Keratinocyte (primary cell): ENCODE data around the gene DLGAP1. TPM values are rescaled to one million over a fixed set of nuclear protein-coding genes. Genes with fewer than 3 reads are reported as not detected.

Experiments used
- DNase-seq: peaks from one replicate; pipeline ENCODE4 v3.0.0-alpha.2; 2011; ENCODE audit warnings: low read depth, missing footprints, low spot score
- FAIRE-seq: peaks from 2 replicates; lab custom pipeline; 2011; peaks lifted over from hg19 to GRCh38; lab: Jason Lieb, UNC
- H2AFZ ChIP-seq: 2 replicates; pipeline ENCODE4 v1.6.0; 2012; ENCODE audit warnings: low read length, control low read depth, inconsistent platforms; ENCODE audit not compliant: control insufficient read depth
- H3K27ac ChIP-seq: 2 replicates; pipeline ENCODE4 v1.5.1; 2011; ENCODE audit warnings: low read length; ENCODE audit not compliant: control insufficient read depth, insufficient read depth
- H3K27me3 ChIP-seq: 3 replicates; pipeline ENCODE4 v1.6.0; 2011; ENCODE audit warnings: low read length; ENCODE audit not compliant: control insufficient read depth, insufficient read depth; ENCODE audit errors: extremely low read depth
- H3K36me3 ChIP-seq, 2 experiments: 2 replicates in 1 of 2; 3 replicates in 1 of 2; pipeline ENCODE4 v1.5.1; 2011; ENCODE audit warnings: low read length in 2 of 2, mild to moderate bottlenecking in 1 of 2; ENCODE audit not compliant: control insufficient read depth in 2 of 2, insufficient read depth in 2 of 2; ENCODE audit errors: extremely low read depth in 1 of 2
- H3K4me1 ChIP-seq: 3 replicates; pipeline ENCODE4 v1.5.1; 2011; ENCODE audit warnings: low read length; ENCODE audit not compliant: control insufficient read depth, insufficient read depth; ENCODE audit errors: extremely low read depth
- H3K4me2 ChIP-seq: 3 replicates; pipeline ENCODE4 v1.6.0; 2011; ENCODE audit warnings: low read depth, low read length; ENCODE audit not compliant: control insufficient read depth, insufficient read depth; ENCODE audit errors: extremely low read depth
- H3K4me3 ChIP-seq, 3 experiments: fragments of 200-600 bp in 1 of 3; sonication (generic) in 1 of 3; 2 replicates in 2 of 3; 3 replicates in 1 of 3; pipeline ENCODE4 v1.5.1; 2011 to 2016; ENCODE audit warnings: low read length in 3 of 3, mild to moderate bottlenecking in 3 of 3, control low read depth in 2 of 3, inconsistent platforms in 1 of 3, low read depth in 1 of 3, mixed read lengths in 1 of 3, mixed run types in 1 of 3, moderate library complexity in 1 of 3; ENCODE audit not compliant: control insufficient read depth in 2 of 3, insufficient read depth in 2 of 3; ENCODE audit errors: extremely low read depth in 1 of 3
- H3K79me2 ChIP-seq: 2 replicates; pipeline ENCODE4 v1.6.0; 2012; ENCODE audit warnings: low read length; ENCODE audit not compliant: control insufficient read depth, insufficient read depth
- H3K9ac ChIP-seq: 3 replicates; pipeline ENCODE4 v1.6.0; 2011; ENCODE audit warnings: low read length; ENCODE audit not compliant: control insufficient read depth, insufficient read depth; ENCODE audit errors: extremely low read depth
- H3K9me1 ChIP-seq: 3 replicates; pipeline ENCODE4 v1.6.0; 2011; ENCODE audit warnings: low read length; ENCODE audit not compliant: control insufficient read depth, insufficient read depth; ENCODE audit errors: extremely low read depth
- H3K9me3 ChIP-seq: 2 replicates; pipeline ENCODE4 v1.5.1; 2012; ENCODE audit warnings: low read depth, low read length; ENCODE audit not compliant: control insufficient read depth
- H4K20me1 ChIP-seq: 3 replicates; pipeline ENCODE4 v1.6.0; 2011; ENCODE audit warnings: low read length; ENCODE audit not compliant: control insufficient read depth, insufficient read depth; ENCODE audit errors: extremely low read depth
- EZH2 ChIP-seq: IDR thresholded peaks from one replicate; pipeline ENCODE4 v1.6.1; 2012; ENCODE audit warnings: inconsistent platforms, mild to moderate bottlenecking, low read length, moderate library complexity
- dilution Hi-C: fragments of 300-500 bp; cut with MboI; formaldehyde crosslinking; loops from one replicate; pipeline ENCODE4 v1.7.0; 2020; ENCODE audit warnings: low sequenced_read_pairs; ENCODE audit not compliant: extremely low pct_ligation_motif_present
- polyA plus RNA-seq, 5 experiments: library from polyadenylated mRNA; depleted of rRNA in 3 of 5; stranded (reverse) in 3 of 5; stranded (forward) in 1 of 5; unstranded in 1 of 5; fragments of >200 nt; gene quantifications; 1 replicate in 1 of 5; 2 replicates in 3 of 5; 3 replicates in 1 of 5; pipeline versions ENCODE4 v1.2.1 to v1.2.3, GENCODE V29; 2011 to 2012; ENCODE audit warnings: missing spikeins in 2 of 5, low read depth in 1 of 5, low replicate concordance in 1 of 5
- TF ChIP-seq, protein P1 (sequence below), 3 experiments: IDR thresholded peaks in 1 of 3; conservative IDR thresholded peaks in 1 of 3; optimal IDR thresholded peaks in 1 of 3; 2 replicates in 2 of 3; 3 replicates in 1 of 3; pipeline versions ENCODE3 to v1.5.1; 2011; ENCODE audit warnings: low read length in 3 of 3, mild to moderate bottlenecking in 3 of 3, moderate library complexity in 2 of 3, control low read depth in 1 of 3, inconsistent platforms in 1 of 3; ENCODE audit not compliant: insufficient read depth in 2 of 3; ENCODE audit errors: extremely low read depth in 1 of 3

DLGAP1 gene
- polyA plus RNA-seq, 1 donor (not counting 4 experiments of a cell fraction or from before 2014, with no cell fraction given), result not detected

DNA sequence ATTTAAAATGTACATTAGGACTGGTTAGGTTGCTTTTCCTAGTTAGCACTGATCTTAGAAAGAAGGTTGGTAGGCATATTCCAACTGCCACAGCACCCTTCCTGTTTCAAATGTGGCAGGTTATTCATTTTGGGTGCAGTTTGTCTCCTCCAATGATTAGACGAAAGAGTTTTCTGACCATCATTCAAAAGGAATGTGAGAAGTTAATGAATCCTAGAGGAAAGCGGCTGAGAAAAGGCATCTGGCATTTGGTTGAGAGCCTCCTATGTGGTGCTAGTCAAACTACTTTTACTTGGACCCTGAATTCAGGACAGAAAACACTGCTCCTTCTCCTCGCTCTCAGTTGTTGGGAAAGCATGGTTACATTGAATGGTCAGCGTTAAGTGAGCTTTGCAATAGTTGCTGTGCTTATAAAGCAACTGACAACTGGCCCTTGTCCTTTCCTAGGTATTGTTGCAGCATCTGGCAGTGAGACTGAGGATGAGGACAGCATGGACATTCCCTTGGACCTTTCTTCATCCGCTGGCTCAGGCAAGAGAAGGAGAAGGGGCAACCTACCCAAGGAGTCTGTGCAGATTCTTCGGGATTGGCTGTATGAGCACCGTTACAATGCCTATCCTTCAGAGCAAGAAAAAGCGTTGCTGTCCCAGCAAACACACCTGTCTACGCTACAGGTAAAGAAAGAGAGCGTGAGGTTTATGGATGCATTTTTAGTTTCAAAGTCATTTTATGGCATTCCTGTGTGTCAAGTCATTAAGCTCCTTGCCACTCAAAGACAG is 999.0 kb downstream of the DLGAP1 start:
- H3K4me1 ChIP-seq, result peaks cover 50% of the 10 kb centered on the region
- dilution Hi-C loops, result no loop called here

DNA sequence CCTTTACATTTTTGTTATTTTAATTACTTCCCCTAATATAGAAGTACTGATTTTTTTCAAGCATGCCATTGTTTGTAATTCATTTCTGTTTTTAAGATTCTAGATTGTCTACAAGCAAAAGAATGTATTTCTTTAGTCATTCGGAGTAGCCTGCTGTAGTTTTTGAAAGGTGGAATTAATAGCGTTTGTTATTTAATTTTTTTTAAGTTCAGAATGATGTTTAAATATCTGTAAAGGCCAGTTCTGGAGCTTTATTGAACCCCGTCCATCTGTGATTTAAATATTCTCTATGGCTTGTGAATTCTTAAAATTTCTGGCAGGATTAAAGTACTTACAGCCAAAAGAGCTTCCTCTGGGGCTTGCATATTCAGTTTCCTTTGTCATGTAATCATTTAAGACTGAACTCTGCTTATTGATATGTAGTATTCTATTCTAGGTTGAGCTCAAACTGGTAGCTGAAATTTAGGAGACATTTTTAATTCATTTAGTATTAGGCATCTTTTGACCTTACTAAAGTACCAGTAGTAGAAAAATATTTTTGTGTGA is 999.9 kb downstream of the DLGAP1 start:
- peak overlapping the region; percentile 99 for H3K27ac ChIP-seq
- FAIRE-seq (no peak), DNase-seq (no peak)
- peak overlapping the region in 2 of 3 experiments; percentile 94 to 100 for H3K4me3 ChIP-seq
- H3K9ac ChIP-seq, result peak overlapping the region; percentile 100
- H3K4me2 ChIP-seq, result peak overlapping the region; percentile 83
- H3K9me1 ChIP-seq, result no peaks in the 10 kb centered on the region
- H3K9me3 ChIP-seq, result no peaks in the 10 kb centered on the region
- peaks cover 90% of the 10 kb centered on the region for H3K79me2 ChIP-seq
- dilution Hi-C loops, result no loop called here
- H4K20me1 ChIP-seq, result peaks cover 29% of the 10 kb centered on the region
- no peaks in the 10 kb centered on the region for H3K27me3 ChIP-seq
- H2AFZ ChIP-seq, result no peak overlapping the region
- H3K4me1 ChIP-seq, result peaks cover 50% of the 10 kb centered on the region
- TF ChIP-seq, protein P1, sequence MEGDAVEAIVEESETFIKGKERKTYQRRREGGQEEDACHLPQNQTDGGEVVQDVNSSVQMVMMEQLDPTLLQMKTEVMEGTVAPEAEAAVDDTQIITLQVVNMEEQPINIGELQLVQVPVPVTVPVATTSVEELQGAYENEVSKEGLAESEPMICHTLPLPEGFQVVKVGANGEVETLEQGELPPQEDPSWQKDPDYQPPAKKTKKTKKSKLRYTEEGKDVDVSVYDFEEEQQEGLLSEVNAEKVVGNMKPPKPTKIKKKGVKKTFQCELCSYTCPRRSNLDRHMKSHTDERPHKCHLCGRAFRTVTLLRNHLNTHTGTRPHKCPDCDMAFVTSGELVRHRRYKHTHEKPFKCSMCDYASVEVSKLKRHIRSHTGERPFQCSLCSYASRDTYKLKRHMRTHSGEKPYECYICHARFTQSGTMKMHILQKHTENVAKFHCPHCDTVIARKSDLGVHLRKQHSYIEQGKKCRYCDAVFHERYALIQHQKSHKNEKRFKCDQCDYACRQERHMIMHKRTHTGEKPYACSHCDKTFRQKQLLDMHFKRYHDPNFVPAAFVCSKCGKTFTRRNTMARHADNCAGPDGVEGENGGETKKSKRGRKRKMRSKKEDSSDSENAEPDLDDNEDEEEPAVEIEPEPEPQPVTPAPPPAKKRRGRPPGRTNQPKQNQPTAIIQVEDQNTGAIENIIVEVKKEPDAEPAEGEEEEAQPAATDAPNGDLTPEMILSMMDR (optimal IDR thresholded peaks at IDR 0.05 in 1 of 3, IDR thresholded peaks at IDR 0.05 in 1 of 3, conservative IDR thresholded peaks at IDR 0.05 in 1 of 3; ENCODE audit: extremely low read depth in 1 of 3, insufficient read depth in 2 of 3, low read length in 3 of 3), result no peak
- TF ChIP-seq EZH2, result no peak
- H3K36me3 ChIP-seq, result peaks cover 20 to 45% of the 10 kb centered on the region in 2 experiments

More for the DNA sequence above, 999.0 kb downstream of the DLGAP1 start:
- peak overlapping the region in 2 of 3 experiments; percentile 94 to 100 for H3K4me3 ChIP-seq
- H3K36me3 ChIP-seq, result peaks cover 20 to 49% of the 10 kb centered on the region in 2 experiments
- H3K27me3 ChIP-seq, result no peaks in the 10 kb centered on the region
- peak overlapping the region; percentile 99 for H3K27ac ChIP-seq
- TF ChIP-seq, protein P1 (optimal IDR thresholded peaks at IDR 0.05 in 1 of 3, IDR thresholded peaks at IDR 0.05 in 1 of 3, conservative IDR thresholded peaks at IDR 0.05 in 1 of 3; ENCODE audit: extremely low read depth in 1 of 3, insufficient read depth in 2 of 3, low read length in 3 of 3), result no peak
- TF ChIP-seq EZH2, result no peak
- FAIRE-seq (peak; percentile 76), DNase-seq (no peak)
- no peaks in the 10 kb centered on the region for H3K9me3 ChIP-seq
- peak overlapping the region; percentile 100 for H3K9ac ChIP-seq
- H3K79me2 ChIP-seq, result peaks cover 81% of the 10 kb centered on the region
- H3K9me1 ChIP-seq, result no peaks in the 10 kb centered on the region
- H4K20me1 ChIP-seq, result peaks cover 29% of the 10 kb centered on the region
- H2AFZ ChIP-seq, result no peak overlapping the region
- H3K4me2 ChIP-seq, result peak overlapping the region; percentile 83
